GM12878 (cell line): Measurements from ENCODE around the gene IGF2R. TPM values are rescaled to one million over a fixed set of nuclear protein-coding genes. Genes with fewer than 3 reads are reported as not detected.

Experiments used
- ATAC-seq: fragments of 200-7000 bp; cut with Tn5 transposase; 3 replicates; pipeline ENCODE4 v1.9.1; 2020; ENCODE audit warnings: mild to moderate bottlenecking, moderate library complexity
- BruUV-seq: library from RNA; stranded (reverse); fragments of 400-500 nt; replicated peaks from 2 replicates; lab custom pipeline; 2021; lab: Mats Ljungman, UMichigan
- CTCF ChIA-PET: fragments of 300-600 bp; sonication (Branson Sonifier 250); formaldehyde crosslinking; extraction: SDS; loops from one replicate; lab custom pipeline; 2021; ENCODE audit warnings: inconsistent platforms; lab: Yijun Ruan, JAX
- POLR2A ChIA-PET: fragments of 350-600 bp; formaldehyde crosslinking; extraction: SDS; loops from one replicate; lab custom pipeline; 2021; ENCODE audit warnings: inconsistent platforms; lab: Charles Lee
- RAD21 ChIA-PET: fragments of 300-600 bp; sonication (Branson Sonifier 250); formaldehyde crosslinking; loops from one replicate; lab custom pipeline; 2023; ENCODE audit warnings: antibody characterized with exemption; ENCODE audit not compliant: unreplicated experiment; lab: Charles Lee
- SMC1A ChIA-PET: fragments of 300-600 bp; sonication (Branson Sonifier 250); formaldehyde crosslinking; loops from one replicate; lab custom pipeline; 2023; ENCODE audit not compliant: unreplicated experiment, uncharacterized antibody; lab: Charles Lee
- DNase-seq: peaks from one replicate; pipeline ENCODE4 v3.0.0-alpha.2; 2011; ENCODE audit warnings: low read depth, low spot score
- FAIRE-seq: peaks from 3 replicates; lab custom pipeline; 2011; peaks lifted over from hg19 to GRCh38; lab: Jason Lieb, UNC
- H2AFZ ChIP-seq: 2 replicates; pipeline ENCODE4 v1.6.0; 2011; ENCODE audit warnings: low read depth, low read length, control low read depth; ENCODE audit not compliant: control insufficient read depth
- H3K27ac ChIP-seq: 2 replicates; pipeline ENCODE4 v1.5.1; 2011; ENCODE audit warnings: control low read depth; ENCODE audit not compliant: control insufficient read depth, insufficient read depth
- H3K27me3 ChIP-seq, 2 experiments: replicated peaks in 1 of 2; 2 replicates each; pipeline versions ENCODE4 v1.6.0 to v1.6.1; 2011; ENCODE audit warnings: low read length in 1 of 2; ENCODE audit not compliant: control insufficient read depth in 2 of 2, insufficient read depth in 2 of 2
- H3K36me3 ChIP-seq, 2 experiments: 2 replicates each; pipeline ENCODE4 v1.5.1; 2011; ENCODE audit warnings: low read length in 1 of 2; ENCODE audit not compliant: control insufficient read depth in 2 of 2, insufficient read depth in 2 of 2
- H3K4me1 ChIP-seq: 2 replicates; pipeline ENCODE4 v1.6.1; 2011; ENCODE audit warnings: mild to moderate bottlenecking, low read length, moderate library complexity, mixed read lengths; ENCODE audit not compliant: control insufficient read depth, insufficient read depth
- H3K4me2 ChIP-seq: 2 replicates; pipeline ENCODE4 v1.6.0; 2011; ENCODE audit warnings: control low read depth; ENCODE audit not compliant: control insufficient read depth, insufficient read depth
- H3K4me3 ChIP-seq: fragments of 200-600 bp; sonication (generic); 2 replicates; pipeline ENCODE4 v1.5.1; 2016
- H3K79me2 ChIP-seq: 2 replicates; pipeline ENCODE4 v1.6.0; 2011; ENCODE audit warnings: low read length; ENCODE audit not compliant: control insufficient read depth, insufficient read depth
- H3K9ac ChIP-seq: 2 replicates; pipeline ENCODE4 v1.8.0; 2011; ENCODE audit warnings: low read length, control low read depth, mixed read lengths; ENCODE audit not compliant: control insufficient read depth, insufficient read depth
- H3K9me3 ChIP-seq: replicated peaks from 3 replicates; pipeline ENCODE4 v1.5.1; 2011; ENCODE audit warnings: mild to moderate bottlenecking, low read length; ENCODE audit not compliant: control insufficient read depth, insufficient read depth
- H4K20me1 ChIP-seq: 2 replicates; pipeline ENCODE4 v1.6.0; 2011; ENCODE audit not compliant: control insufficient read depth, insufficient read depth
- BMI1 ChIP-seq: fragments of 450-650 bp; IDR thresholded peaks from 2 replicates; pipeline ENCODE4 v1.6.1; 2016; ENCODE audit warnings: mild to moderate bottlenecking, moderate library complexity, borderline replicate concordance
- EP300 ChIP-seq, 2 experiments: fragments of 150-350 bp in 1 of 2; IDR thresholded peaks; 2 replicates each; pipeline ENCODE4 v1.6.1; 2011 to 2012; ENCODE audit warnings: low read depth in 2 of 2, low read length in 2 of 2, borderline replicate concordance in 1 of 2, improper control_type of control experiment in 1 of 2, inconsistent platforms in 1 of 2; ENCODE audit not compliant: control insufficient read depth in 1 of 2
- HDAC2 ChIP-seq: fragments of 200-600 bp; sonication (generic); IDR thresholded peaks from 2 replicates; pipeline ENCODE4 v1.6.1; 2017
- KAT2A ChIP-seq: conservative IDR thresholded peaks from 2 replicates; pipeline ENCODE4 v1.6.1; 2011; ENCODE audit warnings: low read depth, low read length; ENCODE audit not compliant: control insufficient read depth
- KLF5 ChIP-seq: fragments of 450-650 bp; IDR thresholded peaks from 2 replicates; pipeline ENCODE4 v1.6.1; 2014; ENCODE audit warnings: mild to moderate bottlenecking; ENCODE audit not compliant: partially characterized antibody
- NFYA ChIP-seq: IDR thresholded peaks from 2 replicates; pipeline ENCODE4 v1.6.1; 2011; ENCODE audit warnings: low read depth, mild to moderate bottlenecking, low read length, improper control_type of control experiment, borderline replicate concordance
- PML ChIP-seq: IDR thresholded peaks from 2 replicates; pipeline ENCODE4 v1.6.1; 2012; ENCODE audit warnings: low read length, inconsistent platforms
- TCF3 ChIP-seq: IDR thresholded peaks from 2 replicates; pipeline ENCODE4 v1.6.1; 2012; ENCODE audit warnings: low read depth, mild to moderate bottlenecking, low read length, borderline replicate concordance; ENCODE audit not compliant: insufficient read depth
- ZNF207 ChIP-seq: fragments of 450-650 bp; IDR thresholded peaks from 2 replicates; pipeline ENCODE4 v1.6.1; 2014; ENCODE audit warnings: antibody characterized with exemption, mild to moderate bottlenecking, borderline replicate concordance
- ZNF384 ChIP-seq: IDR thresholded peaks from 2 replicates; pipeline ENCODE4 v1.6.1; 2012; ENCODE audit warnings: low read depth, mild to moderate bottlenecking, low read length, improper control_type of control experiment, borderline replicate concordance
- ZNF687 ChIP-seq: fragments of 450-650 bp; IDR thresholded peaks from 2 replicates; pipeline ENCODE4 v1.6.1; 2017; ENCODE audit warnings: mild to moderate bottlenecking, moderate library complexity
- ZSCAN29 ChIP-seq: fragments of 450-650 bp; IDR thresholded peaks from 2 replicates; pipeline ENCODE4 v1.6.1; 2017; ENCODE audit warnings: mild to moderate bottlenecking, moderate library complexity
- WGBS: methylation state at CpG from one replicate; pipeline ENCODE4 v1.1.6; 2016; ENCODE audit warnings: low lambda C conversion rate; ENCODE audit not compliant: insufficient replicate concordance, insufficient coverage; ENCODE audit errors: missing lambda C conversion rate; 5-methylcytosine and 5-hydroxymethylcytosine counted together
- in situ Hi-C: fragments of 300-500 bp; cut with MboI; formaldehyde crosslinking; loops from 9 replicates; pipeline ENCODE4 v1.14.3; 2018; ENCODE audit warnings: mixed read lengths
- intact Hi-C: fragments of 100-400 bp; cut with micrococcal nuclease; formaldehyde crosslinking; loops from one replicate; pipeline ENCODE4 v1.14.2; 2022; ENCODE audit not compliant: unreplicated experiment
- polyA plus RNA-seq, 11 experiments: library from polyadenylated mRNA; depleted of rRNA in 4 of 11; unstranded in 6 of 11; stranded (reverse) in 5 of 11; fragments of >200 nt; fragmentation: Nextera tagmentation in 4 of 11; fragmentation: Illumina TruSeq in 1 of 11; extraction: Ambion mirVana in 4 of 11; extraction: Trizol in 1 of 11; gene quantifications; 1 replicate in 1 of 11; 2 replicates in 10 of 11; pipeline versions ENCODE4 v1.2.1 to v1.2.3, GENCODE V29; 2011 to 2016; ENCODE audit warnings: inconsistent platforms in 2 of 11, missing spikeins in 2 of 11, low read depth in 1 of 11
- total RNA-seq, 4 experiments: library from RNA; depleted of rRNA in 3 of 4; stranded (reverse); fragments of >200 nt in 3 of 4; fragmentation: Illumina TruSeq in 1 of 4; extraction: Trizol in 1 of 4; gene quantifications; 2 replicates each; pipeline versions ENCODE4 v1.2.1 to v1.2.3, GENCODE V29; 2013 to 2021

Gene IGF2R
- total and polyA plus RNA-seq, 10 of the 15 experiments (the other 5 are each of a cell fraction or from before 2014, with no cell fraction given): 1.00 to 40.1 (median 16.8) TPM

- intact Hi-C loops (no loop called here), in situ Hi-C loops (no loop called here)
- Histone ChIP-seq H3K4me1 (no peaks in the 10 kb centered on the region), H4K20me1 (no peaks in the 10 kb centered on the region), H3K9ac (no peak overlapping the region), H3K27me3 (no peaks in the 10 kb centered on the region), H3K36me3 (peaks cover 17 to 21% of the 10 kb centered on the region in 2 experiments), H3K9me3 (no peaks in the 10 kb centered on the region), H3K4me3 (no peak overlapping the region), H3K27ac (no peak overlapping the region), H3K4me2 (no peak overlapping the region), H2AFZ (no peak overlapping the region), H3K79me2 (no peaks in the 10 kb centered on the region)
- ChIA-PET SMC1A (interaction anchor here (1.0 kb wide), 1 partner anchor 51 kb away, joined by 4 read pairs; no protein-coding TSS in a partner anchor), CTCF (no interaction called here), POLR2A (no interaction called here), RAD21 (no interaction called here)
- DNase-seq (no peak), ATAC-seq (no peak), FAIRE-seq (no peak)
- BruUV-seq: no TSS peak
- 95% methylated on average over 7 of the region's 7 CpGs for WGBS
- TF ChIP-seq KLF5 (no peak), ZNF207 (no peak), ZNF384 (no peak), KAT2A (no peak), HDAC2 (no peak), ZNF687 (no peak), NFYA (no peak), TCF3 (no peak), EP300 (IDR thresholded peaks at IDR 0.05; ENCODE audit: borderline replicate concordance in 1 of 2, control insufficient read depth in 1 of 2, low read depth in 2 of 2, low read length in 2 of 2) (no peak), BMI1 (no peak), ZSCAN29 (no peak), PML (no peak)
Observed at GRCh38 chr6:160035241-160035640, 66.4 kb downstream of the IGF2R start.
